ENCODE results near the gene NIBAN1. TPM values are rescaled to one million over a fixed set of nuclear protein-coding genes. Genes with fewer than 3 reads are reported as not detected.

Gene NIBAN1
- total and polyA plus RNA-seq, 9 of the 15 experiments (the other 6 are each of a cell fraction or from before 2014, with no cell fraction given): 1.5 to 26.6 (median 16.2) TPM

GRCh38 chr1:184974056-184974836, at the start of gene NIBAN1 (continued):
- TF ChIP-seq REST (IDR thresholded peaks at IDR 0.05; ENCODE audit: borderline replicate concordance) (peak; percentile 61), REST (CRISPR knock-in tag; IDR thresholded peaks at IDR 0.05; ENCODE audit: low read depth) (0 out of 2 replicates have a peak, but pooled peaks have one; percentile 27), RBM15 (IDR thresholded peaks at IDR 0.05; ENCODE audit: insufficient read depth, low read length) (0 out of 2 replicates have a peak, but pooled peaks have one; percentile 78), FOXM1 (IDR thresholded peaks at IDR 0.05; ENCODE audit: low read depth) (no peak), FOXM1 (CRISPR knock-in tag; IDR thresholded peaks at IDR 0.05; ENCODE audit: low read depth) (no peak), GATAD2B (IDR thresholded peaks at IDR 0.05; ENCODE audit: borderline replicate concordance) (peak; percentile 88; the same call in 1 of the 2 replicates), CBX3 (IDR thresholded peaks at IDR 0.05; ENCODE audit: borderline replicate concordance in 1 of 2, low read length in 2 of 2) (peak in 1 of 2 experiments; percentile 66; a peak in 1 of 3 replicates), CSDE1 (IDR thresholded peaks at IDR 0.05) (no peak), SIN3B (IDR thresholded peaks at IDR 0.05; ENCODE audit: low read depth) (peak; percentile 43; the same call in 1 of the 2 replicates), ZNF282 (CRISPR knock-in tag; IDR thresholded peaks at IDR 0.05) (peak; percentile 46; the same call in 1 of the 2 replicates), ZNF707 (CRISPR knock-in tag; conservative IDR thresholded peaks at IDR 0.05) (no peak), ZNF830 (CRISPR knock-in tag; IDR thresholded peaks at IDR 0.05) (no peak), XRCC3 (IDR thresholded peaks at IDR 0.05) (no peak), E2F1 (CRISPR knock-in tag; IDR thresholded peaks at IDR 0.05) (peak; percentile 78), ZNF12 (CRISPR knock-in tag; IDR thresholded peaks at IDR 0.05) (no peak), SNAPC5 (CRISPR knock-in tag; IDR thresholded peaks at IDR 0.05) (no peak), CXXC5 (CRISPR knock-in tag; IDR thresholded peaks at IDR 0.05) (peak; percentile 68), KAT7 (CRISPR knock-in tag; IDR thresholded peaks at IDR 0.05; ENCODE audit: borderline replicate concordance) (peak; percentile 76; the same call in 1 of the 2 replicates), ZC3H11A (IDR thresholded peaks at IDR 0.05; ENCODE audit: low read depth, low read length) (no peak), PHF20 (IDR thresholded peaks at IDR 0.05; ENCODE audit: partially characterized antibody) (peak; percentile 24)

Data from K562 (cell line).